K562 (cell line): ENCODE results near the gene BRWD1. TPM values are rescaled to one million over a fixed set of nuclear protein-coding genes. Genes with fewer than 3 reads are reported as not detected.

Source experiments
- CCNT2 ChIP-seq: IDR thresholded peaks from 2 replicates; pipeline ENCODE4 v1.6.1; 2011; ENCODE audit warnings: borderline replicate concordance, low read depth, mild to moderate bottlenecking, moderate library complexity, mixed read lengths, low read length; ENCODE audit not compliant: insufficient read length; ENCODE audit errors: extremely low read depth
- FOXJ3 ChIP-seq: sonication (generic); formaldehyde crosslinking; IDR thresholded peaks from 2 replicates; pipeline ENCODE4 v1.4.0; 2020; ENCODE audit warnings: mild to moderate bottlenecking, missing genetic modification reagents
- HNRNPUL1 ChIP-seq: fragments of 200-400 bp; formaldehyde crosslinking; IDR thresholded peaks from 2 replicates; pipeline ENCODE4 v1.6.1; 2017; ENCODE audit warnings: low read length
- NBN ChIP-seq: fragments of 450-650 bp; IDR thresholded peaks from 2 replicates; pipeline ENCODE4 v1.6.1; 2016; ENCODE audit warnings: low read depth, mild to moderate bottlenecking
- PCBP2 ChIP-seq: fragments of 200-400 bp; formaldehyde crosslinking; IDR thresholded peaks from 2 replicates; pipeline ENCODE4 v1.6.1; 2018; ENCODE audit warnings: low read length, low read depth, mild to moderate bottlenecking, moderate library complexity; ENCODE audit not compliant: poor library complexity, severe bottlenecking
- SRSF9 ChIP-seq: fragments of 200-400 bp; formaldehyde crosslinking; IDR thresholded peaks from 2 replicates; pipeline ENCODE4 v1.6.1; 2017; ENCODE audit warnings: low read depth, low read length, borderline replicate concordance
- ZC3H8 ChIP-seq: fragments of 450-650 bp; IDR thresholded peaks from 2 replicates; pipeline ENCODE4 v1.6.1; 2017
- ZNF165 ChIP-seq: fragments of 250-450 bp; sonication (Bioruptor Pico); IDR thresholded peaks from 2 replicates; pipeline ENCODE4 v1.4.0; 2020; ENCODE audit warnings: borderline replicate concordance
- ZNF586 ChIP-seq: fragments of 450-650 bp; formaldehyde crosslinking; conservative IDR thresholded peaks from 2 replicates; pipeline ENCODE4 v1.4.0; 2020; ENCODE audit warnings: mild to moderate bottlenecking, moderate library complexity
- polyA plus RNA-seq, 8 experiments: library from polyadenylated mRNA; depleted of rRNA in 4 of 8; stranded (reverse) in 5 of 8; unstranded in 3 of 8; fragments of >200 nt; fragmentation: Nextera tagmentation in 2 of 8; fragmentation: Illumina TruSeq in 1 of 8; extraction: Ambion mirVana in 2 of 8; extraction: Trizol in 1 of 8; gene quantifications; 2 replicates each; pipeline versions ENCODE4 v1.2.1 to v1.2.3, GENCODE V29; 2011 to 2014; ENCODE audit warnings: inconsistent platforms in 1 of 8, missing spikeins in 1 of 8
- total RNA-seq, 7 experiments: library from RNA; depleted of rRNA in 6 of 7; stranded (reverse); fragments of >200 nt in 6 of 7; fragmentation: Illumina TruSeq in 2 of 7; extraction: Trizol in 2 of 7; gene quantifications; 2 replicates each; pipeline versions ENCODE4 v1.2.1 to v1.2.3, GENCODE V29; 2011 to 2021; ENCODE audit warnings: low replicate concordance in 1 of 7
- TF ChIP-seq, protein P1 (sequence below): fragments of 450-650 bp; conservative IDR thresholded peaks from 2 replicates; pipeline ENCODE4 v1.6.1; 2016; ENCODE audit warnings: missing genetic modification characterization, low read depth, mild to moderate bottlenecking, control low read depth, missing compliant biosample characterization
- TF ChIP-seq, protein P2 (sequence below): fragments of 450-650 bp; IDR thresholded peaks from 2 replicates; pipeline ENCODE4 v1.6.1; 2018; ENCODE audit not compliant: partially characterized antibody
- TF ChIP-seq, protein P3 (sequence below): sonication (generic); formaldehyde crosslinking; IDR thresholded peaks from 2 replicates; pipeline ENCODE4 v1.8.0; 2023; ENCODE audit warnings: missing genetic modification reagents, mild to moderate bottlenecking, borderline replicate concordance
- TF ChIP-seq, protein P4 (sequence below), 2 experiments: fragments of 450-650 bp in 1 of 2; sonication (generic) in 1 of 2; formaldehyde crosslinking in 1 of 2; IDR thresholded peaks in 1 of 2; conservative IDR thresholded peaks in 1 of 2; 2 replicates each; pipeline versions ENCODE4 v1.6.1 to v1.8.1; 2016 to 2023; ENCODE audit warnings: mild to moderate bottlenecking in 2 of 2, moderate library complexity in 2 of 2, inconsistent platforms in 1 of 2, missing genetic modification reagents in 1 of 2

BRWD1 gene
- total and polyA plus RNA-seq, 9 of the 15 experiments (the other 6 are each of a cell fraction or from before 2014, with no cell fraction given) = 10.1 to 60.2 (median 34.1) TPM

DNA sequence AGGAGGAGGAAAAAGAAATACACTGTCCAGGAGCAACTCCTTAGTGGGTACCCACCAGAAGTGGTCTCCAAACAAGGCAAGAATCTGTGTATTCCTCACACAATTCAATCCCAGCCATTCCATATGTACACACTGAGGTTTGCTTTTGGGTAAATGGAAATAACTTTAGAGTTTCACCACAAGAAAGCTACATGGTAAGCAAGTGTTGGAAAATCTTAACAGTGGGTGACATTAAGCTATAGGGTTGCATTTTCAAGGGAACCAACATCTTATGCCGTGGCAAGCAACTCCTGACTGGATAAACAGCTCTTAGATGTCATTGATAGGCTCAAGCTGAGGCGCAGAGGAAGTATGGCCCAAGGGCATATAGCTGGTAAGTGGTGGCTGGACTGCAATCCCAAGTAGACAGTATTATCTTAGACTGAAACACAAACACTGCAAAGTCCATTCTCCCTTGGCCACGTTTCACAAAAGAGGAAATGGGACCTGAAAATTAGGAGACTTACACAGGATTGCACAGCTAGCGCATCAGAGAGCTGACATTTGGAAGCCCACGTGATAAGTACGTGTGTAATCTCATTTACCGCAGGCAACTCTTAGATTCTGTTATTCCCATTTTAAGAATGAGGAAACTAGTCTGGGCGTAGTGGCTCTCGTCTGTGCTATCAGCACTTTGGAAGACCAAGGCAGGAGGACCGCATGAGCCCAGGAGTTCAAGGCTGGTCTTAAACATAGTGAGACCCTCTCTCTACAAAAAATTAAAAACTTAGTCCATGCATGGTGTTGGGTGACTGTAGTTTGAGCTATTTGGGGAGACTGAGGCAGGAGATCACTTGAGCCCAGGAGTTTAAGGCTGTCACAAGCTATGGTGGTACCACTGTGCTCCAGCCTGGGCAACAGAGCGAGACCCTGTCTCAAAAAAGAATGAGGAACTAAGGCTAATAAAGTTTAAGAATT is 4.0 kb upstream of the BRWD1 start (continued):
- TF ChIP-seq FOXJ3 = no peak
- TF ChIP-seq ZC3H8 = no peak
- 0 out of 2 replicates have a peak, but pooled peaks have one; percentile 22 for TF ChIP-seq ZNF586
- peak; percentile 81; the same call in 1 of the 2 replicates for TF ChIP-seq NBN
- TF ChIP-seq ZNF165 (CRISPR knock-in tag) = no peak
- TF ChIP-seq, protein P1, sequence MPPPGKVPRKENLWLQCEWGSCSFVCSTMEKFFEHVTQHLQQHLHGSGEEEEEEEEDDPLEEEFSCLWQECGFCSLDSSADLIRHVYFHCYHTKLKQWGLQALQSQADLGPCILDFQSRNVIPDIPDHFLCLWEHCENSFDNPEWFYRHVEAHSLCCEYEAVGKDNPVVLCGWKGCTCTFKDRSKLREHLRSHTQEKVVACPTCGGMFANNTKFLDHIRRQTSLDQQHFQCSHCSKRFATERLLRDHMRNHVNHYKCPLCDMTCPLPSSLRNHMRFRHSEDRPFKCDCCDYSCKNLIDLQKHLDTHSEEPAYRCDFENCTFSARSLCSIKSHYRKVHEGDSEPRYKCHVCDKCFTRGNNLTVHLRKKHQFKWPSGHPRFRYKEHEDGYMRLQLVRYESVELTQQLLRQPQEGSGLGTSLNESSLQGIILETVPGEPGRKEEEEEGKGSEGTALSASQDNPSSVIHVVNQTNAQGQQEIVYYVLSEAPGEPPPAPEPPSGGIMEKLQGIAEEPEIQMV (tag) = peak; percentile 28; the same call in 1 of the 2 replicates
- TF ChIP-seq HNRNPUL1 = no peak
- TF ChIP-seq CCNT2 = peak; percentile 33
- TF ChIP-seq, protein P2, sequence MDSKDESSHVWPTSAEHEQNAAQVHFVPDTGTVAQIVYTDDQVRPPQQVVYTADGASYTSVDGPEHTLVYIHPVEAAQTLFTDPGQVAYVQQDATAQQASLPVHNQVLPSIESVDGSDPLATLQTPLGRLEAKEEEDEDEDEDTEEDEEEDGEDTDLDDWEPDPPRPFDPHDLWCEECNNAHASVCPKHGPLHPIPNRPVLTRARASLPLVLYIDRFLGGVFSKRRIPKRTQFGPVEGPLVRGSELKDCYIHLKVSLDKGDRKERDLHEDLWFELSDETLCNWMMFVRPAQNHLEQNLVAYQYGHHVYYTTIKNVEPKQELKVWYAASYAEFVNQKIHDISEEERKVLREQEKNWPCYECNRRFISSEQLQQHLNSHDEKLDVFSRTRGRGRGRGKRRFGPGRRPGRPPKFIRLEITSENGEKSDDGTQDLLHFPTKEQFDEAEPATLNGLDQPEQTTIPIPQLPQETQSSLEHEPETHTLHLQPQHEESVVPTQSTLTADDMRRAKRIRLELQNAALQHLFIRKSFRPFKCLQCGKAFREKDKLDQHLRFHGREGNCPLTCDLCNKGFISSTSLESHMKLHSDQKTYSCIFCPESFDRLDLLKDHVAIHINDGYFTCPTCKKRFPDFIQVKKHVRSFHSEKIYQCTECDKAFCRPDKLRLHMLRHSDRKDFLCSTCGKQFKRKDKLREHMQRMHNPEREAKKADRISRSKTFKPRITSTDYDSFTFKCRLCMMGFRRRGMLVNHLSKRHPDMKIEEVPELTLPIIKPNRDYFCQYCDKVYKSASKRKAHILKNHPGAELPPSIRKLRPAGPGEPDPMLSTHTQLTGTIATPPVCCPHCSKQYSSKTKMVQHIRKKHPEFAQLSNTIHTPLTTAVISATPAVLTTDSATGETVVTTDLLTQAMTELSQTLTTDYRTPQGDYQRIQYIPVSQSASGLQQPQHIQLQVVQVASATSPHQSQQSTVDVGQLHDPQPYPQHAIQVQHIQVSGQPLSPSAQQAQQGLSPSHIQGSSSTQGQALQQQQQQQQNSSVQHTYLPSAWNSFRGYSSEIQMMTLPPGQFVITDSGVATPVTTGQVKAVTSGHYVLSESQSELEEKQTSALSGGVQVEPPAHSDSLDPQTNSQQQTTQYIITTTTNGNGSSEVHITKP = peak; percentile 24
- no peak for TF ChIP-seq SRSF9
- TF ChIP-seq, protein P3, sequence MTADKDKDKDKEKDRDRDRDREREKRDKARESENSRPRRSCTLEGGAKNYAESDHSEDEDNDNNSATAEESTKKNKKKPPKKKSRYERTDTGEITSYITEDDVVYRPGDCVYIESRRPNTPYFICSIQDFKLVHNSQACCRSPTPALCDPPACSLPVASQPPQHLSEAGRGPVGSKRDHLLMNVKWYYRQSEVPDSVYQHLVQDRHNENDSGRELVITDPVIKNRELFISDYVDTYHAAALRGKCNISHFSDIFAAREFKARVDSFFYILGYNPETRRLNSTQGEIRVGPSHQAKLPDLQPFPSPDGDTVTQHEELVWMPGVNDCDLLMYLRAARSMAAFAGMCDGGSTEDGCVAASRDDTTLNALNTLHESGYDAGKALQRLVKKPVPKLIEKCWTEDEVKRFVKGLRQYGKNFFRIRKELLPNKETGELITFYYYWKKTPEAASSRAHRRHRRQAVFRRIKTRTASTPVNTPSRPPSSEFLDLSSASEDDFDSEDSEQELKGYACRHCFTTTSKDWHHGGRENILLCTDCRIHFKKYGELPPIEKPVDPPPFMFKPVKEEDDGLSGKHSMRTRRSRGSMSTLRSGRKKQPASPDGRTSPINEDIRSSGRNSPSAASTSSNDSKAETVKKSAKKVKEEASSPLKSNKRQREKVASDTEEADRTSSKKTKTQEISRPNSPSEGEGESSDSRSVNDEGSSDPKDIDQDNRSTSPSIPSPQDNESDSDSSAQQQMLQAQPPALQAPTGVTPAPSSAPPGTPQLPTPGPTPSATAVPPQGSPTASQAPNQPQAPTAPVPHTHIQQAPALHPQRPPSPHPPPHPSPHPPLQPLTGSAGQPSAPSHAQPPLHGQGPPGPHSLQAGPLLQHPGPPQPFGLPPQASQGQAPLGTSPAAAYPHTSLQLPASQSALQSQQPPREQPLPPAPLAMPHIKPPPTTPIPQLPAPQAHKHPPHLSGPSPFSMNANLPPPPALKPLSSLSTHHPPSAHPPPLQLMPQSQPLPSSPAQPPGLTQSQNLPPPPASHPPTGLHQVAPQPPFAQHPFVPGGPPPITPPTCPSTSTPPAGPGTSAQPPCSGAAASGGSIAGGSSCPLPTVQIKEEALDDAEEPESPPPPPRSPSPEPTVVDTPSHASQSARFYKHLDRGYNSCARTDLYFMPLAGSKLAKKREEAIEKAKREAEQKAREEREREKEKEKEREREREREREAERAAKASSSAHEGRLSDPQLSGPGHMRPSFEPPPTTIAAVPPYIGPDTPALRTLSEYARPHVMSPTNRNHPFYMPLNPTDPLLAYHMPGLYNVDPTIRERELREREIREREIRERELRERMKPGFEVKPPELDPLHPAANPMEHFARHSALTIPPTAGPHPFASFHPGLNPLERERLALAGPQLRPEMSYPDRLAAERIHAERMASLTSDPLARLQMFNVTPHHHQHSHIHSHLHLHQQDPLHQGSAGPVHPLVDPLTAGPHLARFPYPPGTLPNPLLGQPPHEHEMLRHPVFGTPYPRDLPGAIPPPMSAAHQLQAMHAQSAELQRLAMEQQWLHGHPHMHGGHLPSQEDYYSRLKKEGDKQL (CRISPR knock-in tag) = no peak
- no peak for TF ChIP-seq PCBP2
- TF ChIP-seq, protein P4, sequence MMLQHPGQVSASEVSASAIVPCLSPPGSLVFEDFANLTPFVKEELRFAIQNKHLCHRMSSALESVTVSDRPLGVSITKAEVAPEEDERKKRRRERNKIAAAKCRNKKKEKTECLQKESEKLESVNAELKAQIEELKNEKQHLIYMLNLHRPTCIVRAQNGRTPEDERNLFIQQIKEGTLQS (IDR thresholded peaks at IDR 0.05) = peak; percentile 71; the same call in 1 of the 2 replicates
- TF ChIP-seq, protein P4 (CRISPR knock-in tag; conservative IDR thresholded peaks at IDR 0.05) = 0 out of 2 replicates have a peak, but pooled peaks have one; percentile 57
